Activated CD4-positive, alpha-beta T cell treated with anti-CD3 and anti-CD28 coated beads, Interleukin-2, amount 50 U/mL, for 24 hours (primary cell): ENCODE measurements around the gene TTC8.
"Not testable (repeated sequence)": the region's sequence is repeated elsewhere in the genome, so short reads cannot be mapped to it uniquely, and the experiment has no call there.

Experiments used
- DNase-seq, 2 donors: peaks; one replicate each; pipeline ENCODE4 v3.0.0-alpha.2; 2020; ENCODE audit warnings: low read depth in 1 of 2, low spot score in 1 of 2

Gene TTC8

DNA sequence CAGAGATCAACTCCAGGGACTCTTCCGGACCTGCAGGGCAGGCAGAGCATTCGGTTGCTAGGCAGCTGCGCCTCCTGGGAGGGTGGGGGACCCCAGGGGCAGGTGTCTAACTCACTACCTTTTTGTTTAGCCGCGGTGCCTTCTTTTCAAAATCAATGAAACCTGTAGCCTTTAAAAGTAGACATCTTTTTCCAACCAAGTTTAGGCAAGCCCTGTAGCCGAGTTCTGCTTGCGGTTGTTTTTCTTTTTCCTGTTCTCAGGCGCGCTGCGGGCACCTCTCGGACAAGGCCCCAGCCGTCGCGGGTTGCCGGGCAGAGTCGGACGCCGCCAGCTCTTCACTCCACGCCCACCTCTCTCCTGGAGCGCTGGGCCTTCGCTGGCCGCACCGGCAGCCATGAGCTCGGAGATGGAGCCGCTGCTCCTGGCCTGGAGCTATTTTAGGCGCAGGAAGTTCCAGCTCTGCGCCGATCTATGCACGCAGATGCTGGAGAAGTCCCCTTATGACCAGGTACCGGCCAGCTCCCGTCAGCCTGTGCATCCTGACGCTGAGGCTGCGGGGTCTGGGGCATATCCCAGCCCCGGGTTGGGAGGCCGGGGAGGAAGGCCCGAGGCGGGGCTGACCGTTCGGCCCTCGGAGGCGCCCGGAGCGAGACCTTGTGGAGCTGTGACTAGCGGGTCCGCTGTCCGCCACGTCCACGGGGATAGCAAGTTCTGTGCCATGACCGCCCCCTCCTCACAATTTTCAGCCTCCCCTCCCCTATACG lies at the start of gene TTC8:
TSS of gene TTC8 (plus strand) at position 338 of the 764 bp plus-strand sequence. CDS start at position 395, 57 bp downstream.
- DNase-seq: peak; percentile 66 to 73

DNA sequence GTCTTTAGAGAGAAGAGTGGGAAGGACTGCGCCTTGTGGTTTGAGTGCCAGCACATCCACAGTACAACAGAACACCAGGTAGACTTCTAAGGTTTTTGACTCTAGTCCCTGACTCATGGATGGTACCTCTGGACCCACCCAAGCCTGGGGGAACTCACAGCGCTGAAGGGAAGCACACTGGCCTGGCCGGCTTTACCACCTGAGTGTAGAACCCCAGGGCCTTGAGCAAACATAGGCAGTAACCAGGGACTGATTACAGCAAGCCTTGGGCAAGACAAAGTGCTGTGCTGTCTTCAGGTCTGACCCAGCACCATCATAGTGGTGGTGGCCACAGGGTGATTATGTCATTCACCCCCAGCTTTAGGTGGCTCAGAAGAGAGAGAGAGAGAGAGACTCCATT lies 48.9 kb upstream of the TTC8 start:
- no peak for DNase-seq

DNA sequence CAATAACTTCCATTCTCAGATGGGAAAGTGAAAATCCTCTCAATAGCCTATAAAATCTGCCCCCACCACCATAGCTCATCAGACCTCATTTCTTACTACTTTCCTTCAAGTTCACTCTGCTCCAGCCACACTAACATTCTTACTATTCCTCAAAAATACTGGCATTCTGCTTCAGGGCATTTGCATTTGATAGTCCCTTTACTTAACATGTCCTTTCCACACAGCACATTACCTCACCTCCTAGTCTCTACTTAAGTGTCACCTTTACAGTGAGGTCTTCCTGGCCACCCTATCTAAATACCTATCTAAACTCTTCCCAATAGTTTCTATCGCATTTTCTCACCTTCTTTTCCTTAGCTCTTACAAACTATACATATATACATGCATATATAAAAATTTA lies 38.5 kb upstream of the TTC8 start:
- no peak for DNase-seq

DNA sequence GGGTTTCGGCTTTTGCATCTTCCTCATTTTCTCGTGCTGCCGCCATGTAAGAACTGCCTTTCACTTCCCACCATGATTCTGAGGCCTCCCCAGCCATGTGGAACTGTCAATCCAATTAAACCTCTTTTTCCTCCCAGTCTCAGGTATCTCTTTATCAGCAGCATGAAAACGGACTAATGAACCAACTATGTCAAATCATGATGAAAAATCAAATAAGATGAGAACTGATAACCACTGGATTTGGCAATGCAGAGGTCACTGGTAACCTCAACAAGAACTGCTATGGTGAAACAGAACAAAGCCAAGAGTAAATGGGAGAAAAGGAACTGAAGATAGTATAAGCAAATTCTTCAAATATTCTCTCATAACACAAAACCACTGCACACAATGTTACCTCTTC lies 37.7 kb upstream of the TTC8 start:
- DNase-seq: no peak

DNA sequence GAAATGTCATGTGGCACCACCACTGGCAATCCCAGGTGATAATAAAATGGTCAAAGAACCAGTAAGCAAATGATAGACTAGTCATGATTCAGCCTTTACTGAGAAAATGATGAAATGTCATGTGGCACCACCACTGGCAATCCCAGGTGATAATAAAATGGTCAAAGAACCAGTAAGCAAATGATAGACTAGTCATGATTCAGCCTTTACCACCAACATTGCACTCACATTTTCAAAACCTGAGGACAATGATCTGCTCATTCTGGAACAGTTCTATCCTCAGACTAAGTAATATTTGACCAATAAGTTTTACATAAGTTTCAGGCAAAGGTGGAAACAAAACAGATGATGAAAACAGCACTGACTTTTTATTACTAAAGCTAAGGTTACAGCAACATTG lies 34.9 kb upstream of the TTC8 start:
- DNase-seq: not testable (repeated sequence)

DNA sequence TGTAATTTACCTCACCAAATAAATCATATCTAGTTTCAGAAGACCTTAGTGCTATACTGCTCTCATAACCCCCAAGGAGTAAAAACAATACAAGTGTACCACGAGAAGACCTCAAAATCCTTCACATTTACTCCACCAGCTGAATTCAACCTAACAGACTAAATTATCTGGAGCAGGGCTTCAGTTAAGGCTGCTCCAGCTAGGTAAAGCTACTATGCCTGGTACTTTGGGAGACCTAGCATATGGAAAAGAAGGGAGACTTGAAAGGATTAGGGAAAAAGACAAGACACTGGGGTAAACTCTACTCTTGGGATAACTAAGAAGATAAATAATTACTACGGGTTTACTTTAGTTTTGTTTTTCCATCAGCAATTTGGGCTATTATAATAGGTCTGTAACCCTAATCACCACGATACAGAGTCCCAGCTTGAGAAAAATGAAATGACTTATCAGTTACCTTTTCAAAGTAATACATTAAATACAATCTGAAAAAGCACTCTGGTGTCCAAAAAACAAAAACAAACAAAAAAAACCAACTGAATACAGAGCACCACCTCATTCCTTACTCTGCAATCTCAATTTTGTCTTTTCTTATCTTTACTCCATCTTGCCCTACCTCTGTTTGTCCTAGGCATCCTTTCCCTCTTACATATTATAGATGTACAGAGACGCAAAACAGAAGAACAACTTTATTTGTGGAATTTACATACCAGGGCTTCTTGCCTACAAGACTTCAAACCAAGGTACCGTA lies 33.8 kb upstream of the TTC8 start:
- no peak for DNase-seq

DNA sequence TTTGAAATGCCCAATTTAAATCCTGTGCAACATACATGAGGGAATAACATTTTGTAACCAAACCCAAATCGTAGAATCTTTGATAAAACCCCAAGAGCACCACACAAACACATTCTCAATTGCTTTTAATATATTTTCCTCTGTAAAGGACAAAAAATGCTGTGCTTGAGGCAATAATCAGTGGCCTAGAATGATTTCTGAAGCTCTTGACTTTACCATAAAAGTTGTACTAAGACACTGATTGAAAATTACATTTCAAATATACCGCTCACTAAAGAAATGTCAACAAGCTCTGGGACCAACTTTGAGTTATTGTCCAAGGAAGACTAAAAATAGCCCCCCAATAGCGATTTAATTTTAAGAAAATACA lies 33.2 kb upstream of the TTC8 start:
- DNase-seq: no peak

DNA sequence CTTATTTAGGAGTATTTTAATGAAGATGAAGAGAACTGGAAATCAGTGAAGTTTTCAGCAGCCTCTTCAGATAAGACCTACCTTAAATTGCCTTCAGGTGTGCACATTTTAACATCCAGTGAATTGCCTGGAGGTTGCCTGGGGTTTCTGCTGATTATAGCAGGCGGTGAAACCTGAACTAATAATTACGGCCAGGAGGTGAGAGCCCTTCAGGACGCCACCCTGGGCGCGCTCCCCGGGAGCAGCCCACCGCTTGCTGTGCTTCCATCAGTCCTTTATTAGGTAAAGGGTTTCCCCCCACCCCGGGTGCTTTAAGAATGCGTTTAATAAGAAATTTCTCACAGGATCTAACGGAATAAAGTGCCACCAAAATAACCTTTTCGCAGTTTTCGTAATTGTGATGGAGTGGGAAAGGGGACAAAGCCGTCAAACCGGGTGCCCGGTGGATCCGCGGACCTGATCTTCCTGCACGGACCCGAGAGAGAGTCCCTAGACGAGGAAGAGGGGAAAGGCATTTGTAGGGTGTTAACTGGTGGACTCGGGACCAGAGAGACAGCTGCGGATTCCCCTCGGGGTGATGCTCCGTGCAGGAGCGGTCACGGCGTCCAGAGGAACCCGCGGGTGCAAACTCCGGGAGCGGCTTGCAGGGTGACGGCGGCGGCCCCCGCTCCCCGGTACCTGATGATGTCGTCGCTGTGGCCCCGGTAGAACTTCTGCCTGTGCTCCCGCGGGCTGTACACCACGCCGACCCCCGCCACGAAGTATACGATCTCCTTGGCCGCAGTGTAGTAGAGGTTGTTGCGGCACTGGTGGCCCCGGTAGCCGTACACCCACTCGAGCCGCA lies 32.6 kb upstream of the TTC8 start:
- DNase-seq: no peak

DNA sequence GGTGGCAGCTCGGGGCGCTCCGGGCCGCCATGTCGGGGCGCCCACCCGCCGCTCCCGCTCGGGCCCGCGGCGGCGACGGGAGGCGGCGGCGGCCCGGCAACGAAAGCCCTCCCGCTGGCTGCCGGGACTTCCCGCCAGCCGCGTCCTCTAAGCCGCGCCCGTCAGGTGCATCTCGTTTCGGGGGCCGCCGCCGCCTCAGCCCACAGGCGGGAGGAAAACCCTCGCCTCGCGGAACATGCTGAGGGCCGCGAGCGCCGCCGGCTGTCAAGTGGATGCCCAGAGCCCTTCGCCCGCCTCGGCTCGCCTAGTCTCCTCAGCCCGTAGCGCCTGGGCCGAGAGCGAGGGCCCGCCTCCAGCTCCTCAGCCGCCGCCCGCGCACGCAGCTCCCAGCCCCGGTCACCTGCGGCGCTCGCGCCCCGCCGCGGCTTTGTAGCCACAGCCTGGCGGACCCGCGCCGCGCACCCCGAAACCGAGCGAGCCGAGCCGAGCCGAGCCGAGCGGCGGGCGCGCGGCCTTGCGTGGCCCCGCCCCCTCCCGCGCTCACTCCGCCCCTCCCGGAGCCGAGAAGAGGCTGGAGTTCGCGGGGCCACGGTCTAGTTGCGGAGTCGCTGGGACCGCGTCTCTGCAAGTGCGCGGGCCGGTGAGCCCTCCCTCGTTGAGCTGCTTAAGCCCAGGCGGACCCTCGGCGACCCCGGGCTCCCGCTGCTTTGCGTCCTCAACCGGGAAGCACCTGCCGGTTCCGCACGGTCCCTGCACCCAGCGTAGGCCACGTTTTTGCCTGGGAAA lies 31.8 kb upstream of the TTC8 start, which contains the start of gene EML5:
TSS of gene EML5 (minus strand) at position 481 of the 786 bp plus-strand sequence. CDS start at position 31, 450 bp downstream.
- peak; percentile 68 to 71 for DNase-seq

DNA sequence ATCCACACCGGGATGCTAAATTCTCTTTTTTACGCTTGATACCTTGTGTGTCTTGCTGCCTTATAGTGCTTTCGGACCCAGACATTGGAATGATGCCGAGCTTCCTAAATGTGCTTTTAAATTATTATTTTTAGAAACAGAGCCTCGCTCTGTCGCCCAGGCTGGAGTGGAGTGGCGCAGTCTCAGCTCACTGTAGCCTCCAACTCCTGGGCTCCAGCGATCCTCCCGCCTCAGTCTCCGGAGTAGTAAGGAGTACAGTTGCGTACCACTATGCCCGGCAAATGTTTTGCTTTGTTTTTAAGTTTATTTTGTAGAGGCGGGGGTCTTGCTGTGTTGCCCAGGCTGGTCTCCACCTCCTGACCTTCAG lies 31.2 kb upstream of the TTC8 start:
- DNase-seq: no peak

DNA sequence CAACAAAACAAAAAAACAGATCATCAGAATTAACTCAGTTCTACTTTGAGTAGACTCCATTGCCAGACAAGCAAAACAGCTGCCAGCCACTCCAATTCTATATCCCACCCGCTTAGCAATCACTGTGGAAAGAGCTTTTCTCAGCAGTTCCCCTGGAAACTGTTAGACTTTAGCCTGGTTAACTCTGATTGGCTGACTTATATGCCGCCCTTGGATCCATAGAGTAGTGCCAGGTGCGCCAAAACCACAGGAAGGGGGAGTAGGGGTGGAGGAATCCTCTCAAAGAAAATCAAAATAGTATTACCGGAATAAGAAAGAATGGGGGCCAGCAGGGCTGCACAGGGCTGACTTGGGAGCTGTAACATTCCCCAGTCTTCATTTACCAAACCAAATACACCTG lies 26.3 kb upstream of the TTC8 start:
- no peak for DNase-seq

DNA sequence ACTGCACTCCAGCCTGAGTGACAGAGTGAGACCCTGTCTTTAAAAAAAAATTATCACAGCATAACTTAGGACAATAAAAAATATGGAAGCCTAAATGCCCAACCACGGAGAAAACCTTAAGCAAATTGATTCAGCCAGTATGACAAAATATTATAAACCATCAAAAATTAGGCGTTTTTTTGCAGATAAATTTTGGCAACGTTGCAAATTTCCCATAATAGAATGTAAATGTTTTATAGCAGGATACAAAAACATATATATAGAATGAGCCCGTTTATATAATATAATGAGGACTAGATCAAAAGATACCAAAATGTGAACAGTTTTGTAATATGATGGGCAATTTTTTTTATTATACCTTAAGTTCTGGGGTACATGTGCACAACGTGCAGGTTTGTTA lies 24.9 kb upstream of the TTC8 start:
- DNase-seq: no peak

DNA sequence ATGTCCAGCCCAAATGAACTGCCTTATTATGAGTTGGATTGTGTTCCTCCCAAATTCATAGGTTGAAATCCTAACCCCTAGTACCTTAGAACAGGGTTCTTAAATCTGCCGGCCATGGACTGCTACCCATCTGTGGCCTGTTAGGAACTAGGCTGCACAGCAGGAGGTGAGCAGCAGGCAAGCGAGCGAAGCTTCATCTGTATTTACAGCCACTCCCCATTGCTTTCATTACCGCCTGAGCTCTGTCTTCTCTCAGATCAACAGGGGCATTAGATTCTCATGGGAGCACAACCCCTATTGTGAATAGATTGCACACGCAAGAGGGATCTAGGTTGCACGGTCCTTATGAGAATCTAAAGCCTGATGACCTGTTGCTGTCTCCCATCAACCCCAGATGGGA lies 21.9 kb upstream of the TTC8 start:
- DNase-seq: no peak

DNA sequence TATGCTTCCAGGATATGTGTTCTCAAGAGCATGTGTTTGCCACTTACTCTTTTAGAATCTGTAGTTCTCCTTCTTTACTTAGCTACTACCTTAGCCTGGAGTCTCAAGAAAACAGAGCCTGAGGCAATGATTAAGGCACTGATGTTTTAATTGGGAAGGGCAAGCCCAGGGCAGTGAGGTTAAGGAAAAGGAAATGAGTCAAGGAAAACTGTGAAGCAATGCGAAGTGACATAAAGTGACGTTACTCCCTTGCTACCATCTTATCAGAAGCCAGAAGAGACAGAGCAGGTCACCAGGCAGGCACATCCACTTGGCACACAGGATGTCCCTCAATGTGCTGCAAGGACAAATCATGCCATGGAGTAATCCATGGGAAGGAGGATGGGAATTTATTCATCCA lies 20.4 kb upstream of the TTC8 start:
- no peak for DNase-seq

DNA sequence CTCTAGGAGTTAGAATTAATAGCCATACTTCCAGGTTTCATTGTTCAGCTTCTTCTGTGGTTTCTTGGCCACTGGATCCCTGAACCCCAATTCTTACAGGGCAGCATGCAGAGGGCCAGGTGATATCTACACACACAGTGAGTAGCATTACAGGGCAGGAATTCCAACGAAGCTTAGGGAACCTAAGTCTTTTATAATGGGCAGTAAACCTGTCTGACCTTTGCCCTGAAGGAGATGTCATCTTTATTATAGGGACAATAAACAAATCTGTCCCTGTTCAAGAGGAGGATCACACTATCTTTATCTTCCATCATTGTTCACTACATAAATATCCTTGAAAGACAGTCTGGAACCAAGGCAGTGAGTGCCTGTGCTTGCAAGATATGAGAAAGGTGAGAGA lies 20.0 kb upstream of the TTC8 start:
- no peak for DNase-seq

DNA sequence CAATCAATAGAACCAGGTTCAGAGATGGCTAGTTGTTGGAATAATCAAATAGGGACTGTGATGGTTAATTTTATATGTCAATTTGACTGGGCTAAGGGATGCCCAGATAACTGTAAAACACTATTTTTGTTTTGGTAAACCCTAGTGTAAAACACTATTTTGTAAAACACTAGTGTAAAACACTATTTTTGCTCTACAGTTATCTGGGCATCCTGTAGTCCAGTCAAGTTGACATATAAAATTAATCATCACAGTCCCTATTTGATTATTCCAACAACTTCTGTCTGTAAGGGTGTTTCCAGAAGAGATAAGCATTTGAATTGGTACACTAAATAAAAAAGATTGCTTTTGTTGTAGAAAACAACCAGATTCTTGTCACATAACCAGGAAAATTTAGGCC lies 16.1 kb upstream of the TTC8 start:
- no peak for DNase-seq

DNA sequence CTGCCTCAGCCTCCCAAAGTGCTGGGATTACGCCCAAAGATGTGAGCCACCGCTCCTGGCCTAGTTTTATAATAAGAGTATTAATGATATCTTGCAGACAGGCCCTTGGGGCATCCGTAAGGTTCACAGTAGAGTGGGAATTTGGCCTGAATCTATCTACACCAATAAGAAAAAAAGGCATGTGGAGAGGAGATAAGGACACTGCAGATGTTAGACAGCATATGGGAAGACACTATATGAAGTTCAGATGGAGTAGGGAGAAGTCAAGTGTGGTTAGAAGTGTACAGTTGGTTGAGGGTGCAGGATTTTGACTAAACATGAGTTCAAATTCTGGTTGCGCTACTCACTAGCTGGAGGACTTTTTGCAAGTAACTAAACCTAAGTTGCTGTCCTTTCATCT lies 8.5 kb upstream of the TTC8 start:
- DNase-seq: no peak

DNA sequence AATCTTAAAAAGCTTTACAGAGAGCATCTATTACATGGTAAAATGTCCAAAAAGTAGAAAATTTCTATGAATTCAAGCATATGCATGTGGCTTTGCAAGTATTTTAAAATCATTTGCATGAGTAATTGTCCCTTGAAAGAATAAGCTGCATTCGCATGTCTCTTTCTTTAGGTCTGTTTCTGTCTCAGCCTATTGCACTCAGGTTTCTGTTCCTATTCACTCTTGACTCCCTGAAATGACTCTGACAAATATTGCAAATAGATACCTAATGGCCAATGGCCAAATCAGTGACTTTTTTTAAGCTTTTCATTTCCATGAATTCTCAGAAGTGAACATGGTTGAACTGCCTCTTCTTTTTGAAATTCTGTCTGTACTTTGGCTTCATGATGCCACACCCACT lies 6.4 kb upstream of the TTC8 start:
- DNase-seq: no peak

DNA sequence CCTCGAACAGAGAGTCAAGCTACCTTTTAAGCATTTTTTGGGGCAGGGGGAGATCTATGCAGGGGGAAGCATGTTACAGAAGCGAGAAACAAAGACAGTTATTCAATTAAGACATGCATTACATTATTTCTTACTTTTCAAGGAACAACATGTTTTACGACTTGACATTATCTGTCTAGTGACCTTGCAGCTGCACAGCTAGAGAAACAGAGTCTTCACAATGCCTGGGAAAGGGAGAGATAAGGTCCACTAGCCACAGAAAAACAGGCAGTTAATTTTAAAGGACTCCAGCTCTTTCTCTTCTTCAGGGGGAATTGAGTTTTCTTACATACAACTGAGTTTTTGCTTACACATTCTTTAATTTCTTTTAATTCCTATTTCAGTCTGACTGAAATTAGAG lies 4.8 kb upstream of the TTC8 start:
- not testable (repeated sequence) for DNase-seq

DNA sequence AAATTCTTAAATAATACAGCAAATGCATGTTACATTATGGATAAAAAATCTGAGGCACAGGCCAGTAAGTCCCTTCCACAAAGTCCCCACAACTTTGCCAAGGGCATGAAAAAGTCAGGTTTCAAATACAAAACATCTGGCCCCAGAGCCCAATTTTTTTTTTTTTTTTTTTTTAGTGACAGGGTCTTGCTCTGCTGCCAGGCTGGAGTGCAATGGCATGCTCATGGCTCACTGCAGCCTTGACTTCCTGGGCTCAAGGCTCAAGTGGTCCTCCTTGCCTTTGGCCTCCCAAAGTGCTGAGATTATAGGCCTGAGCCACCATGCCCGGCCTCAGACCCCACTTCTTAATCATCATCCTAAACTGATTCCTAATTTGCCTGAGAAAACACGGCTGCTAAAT lies 3.1 kb upstream of the TTC8 start:
- DNase-seq: no peak

DNA sequence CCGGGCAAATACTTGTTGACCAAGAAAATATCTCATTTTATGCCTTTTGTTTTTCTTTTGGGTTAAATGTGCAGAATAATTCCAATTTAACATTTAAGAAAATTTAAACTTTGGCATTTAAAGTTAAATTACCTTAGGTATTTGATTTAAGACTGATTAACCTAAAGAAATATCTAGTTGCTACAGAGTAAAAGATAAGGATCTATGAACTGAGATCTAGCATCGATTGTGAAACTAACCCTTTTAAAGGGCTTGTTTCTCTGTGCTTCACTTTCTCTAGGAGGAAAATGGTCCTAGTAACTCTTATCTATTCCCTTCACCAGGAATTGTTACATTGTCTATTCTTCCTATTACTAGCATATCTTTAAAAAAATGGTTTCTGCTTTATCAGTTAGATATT lies 2.6 kb upstream of the TTC8 start:
- no peak for DNase-seq
